ENCODE results near the gene SMAD1. TPM values are rescaled to one million over a fixed set of nuclear protein-coding genes. Genes with fewer than 3 reads are reported as not detected.

SMAD1 gene
- total and polyA plus RNA-seq, 2 of the 4 experiments (the other 2 are of a cell fraction) = 11.6 to 17.6 TPM

GRCh38 chr4:145481942-145482208 is 222 bp downstream of the SMAD1 start:
- WGBS, 2 experiments (ENCODE audit: extremely low coverage in 2 of 2, insufficient read length in 1 of 2) = 0% methylated on average over 4 of the region's 42 CpGs; no CpG with 5 or more reads in 1 of the 2 experiments
- no peak overlapping the region for H4K5ac ChIP-seq (ENCODE audit: low read depth, low read length)
- no peaks in the 10 kb centered on the region for H3K9me1 ChIP-seq (ENCODE audit: insufficient read depth, low read length)
- ChIA-PET CTCF (no interaction called here), POLR2A (ENCODE audit: unreplicated experiment) (no interaction called here)
- dilution Hi-C loops (cut with HindIII; ENCODE audit: low sequenced_read_pairs, unreplicated experiment) (no loop called here), intact Hi-C loops (cut with micrococcal nuclease) (loop anchor here (2.0 to 10.0 kb wide), 7 partner anchors 75 to 457 kb away; partner anchors contain the start of genes ABCE1, ANAPC10, MMAA and OTUD4), in situ Hi-C loops (cut with MboI; ENCODE audit: low sequenced_read_pairs) (loop anchor here (10.0 kb wide), 1 partner anchor 123 kb away; no protein-coding TSS in a partner anchor)
- H3K23ac ChIP-seq (ENCODE audit: low read depth, low read length) = no peak overlapping the region
- no peak overlapping the region for H4K8ac ChIP-seq (ENCODE audit: low read depth in 2 of 2, low read length in 2 of 2)
- H3K4me3 ChIP-seq (ENCODE audit: insufficient read depth, low read depth, low read length) = peak overlapping the region; percentile 56
- H4K20me1 ChIP-seq (ENCODE audit: insufficient read depth, low read length) = peaks cover 9% of the 10 kb centered on the region; the same call in 1 of the 2 replicates
- H2AK5ac ChIP-seq (ENCODE audit: low read depth, low read length) = no peak overlapping the region
- peak overlapping the region; percentile 68 for H2AK9ac ChIP-seq (replicated peaks; ENCODE audit: low read depth, low read length, poor library complexity)
- no peak for DNase-seq
- no peak for ATAC-seq (ENCODE audit: low read depth)
- H3K4ac ChIP-seq (ENCODE audit: low read depth, low read length) = no peak overlapping the region
- H4K91ac ChIP-seq (ENCODE audit: insufficient read depth, low read depth, low read length) = no peak overlapping the region
- H3K27me3 ChIP-seq (ENCODE audit: control insufficient read depth, insufficient read depth, low read length) = no peaks in the 10 kb centered on the region
- no peak overlapping the region for H2BK120ac ChIP-seq (ENCODE audit: low read depth, low read length)
- no TSS peak for BruUV-seq (replicated peaks)
- H3K9ac ChIP-seq (ENCODE audit: low read depth, low read length) = peak overlapping the region; percentile 90
- H2BK5ac ChIP-seq (ENCODE audit: low read depth, low read length, poor library complexity, severe bottlenecking) = peak overlapping the region; percentile 73
- H3K27ac ChIP-seq (ENCODE audit: insufficient read depth, low read length) = peak overlapping the region; percentile 83
- H2BK15ac ChIP-seq (ENCODE audit: low read depth, low read length) = no peak overlapping the region
- H2AFZ ChIP-seq (replicated peaks; ENCODE audit: low read length, poor library complexity) = peak overlapping the region; percentile 83
- H3K79me1 ChIP-seq (ENCODE audit: low read depth in 1 of 2, low read length in 2 of 2) = peaks cover 13 to 20% of the 10 kb centered on the region in 2 experiments; a peak in 3 of 4 replicates
- no peak overlapping the region for H3K56ac ChIP-seq (ENCODE audit: extremely low read depth, insufficient read depth, low read length)
- H3K18ac ChIP-seq (ENCODE audit: low read depth, low read length) = no peak overlapping the region
- no peak overlapping the region for H2BK20ac ChIP-seq (ENCODE audit: low read depth, low read length)
- no peak overlapping the region for H3K4me2 ChIP-seq (ENCODE audit: low read depth, low read length)
- H3K36me3 ChIP-seq (ENCODE audit: control insufficient read depth, insufficient read depth, low read length) = no peaks in the 10 kb centered on the region
- TF ChIP-seq POLR2A (IDR thresholded peaks at IDR 0.05; ENCODE audit: low read depth, low read length) (no peak), CTCF (conservative IDR thresholded peaks at IDR 0.05; ENCODE audit: low read depth, low read length) (no peak), RCOR1 (IDR thresholded peaks at IDR 0.05; ENCODE audit: insufficient replicate concordance, low read length) (no peak), BHLHE40 (IDR thresholded peaks at IDR 0.05; ENCODE audit: low read depth, low read length) (no peak), USF2 (IDR thresholded peaks at IDR 0.05; ENCODE audit: low read depth, low read length) (no peak), CEBPB (IDR thresholded peaks at IDR 0.05; ENCODE audit: low read depth, low read length) (no peak), RFX5 (IDR thresholded peaks at IDR 0.05; ENCODE audit: low read depth, low read length) (no peak), MAFK (IDR thresholded peaks at IDR 0.05; ENCODE audit: low read depth, low read length) (no peak), SMC3 (IDR thresholded peaks at IDR 0.05; ENCODE audit: low read depth, low read length) (no peak), MXI1 (IDR thresholded peaks at IDR 0.05; ENCODE audit: borderline replicate concordance, low read depth, low read length) (no peak), FOS (IDR thresholded peaks at IDR 0.05; ENCODE audit: low read depth, low read length) (no peak), RAD21 (IDR thresholded peaks at IDR 0.05; ENCODE audit: low read length) (no peak), NFE2L2 (IDR thresholded peaks at IDR 0.05; ENCODE audit: low read depth, low read length) (no peak), CHD1 (IDR thresholded peaks at IDR 0.05; ENCODE audit: low read depth, low read length) (no peak), MAZ (IDR thresholded peaks at IDR 0.05; ENCODE audit: borderline replicate concordance, low read depth, low read length) (no peak), ELK1 (IDR thresholded peaks at IDR 0.05; ENCODE audit: borderline replicate concordance, low read depth, low read length) (no peak)
- no peaks in the 10 kb centered on the region for H3K9me3 ChIP-seq (ENCODE audit: control insufficient read depth, insufficient read depth, low read length)
- H3K4me1 ChIP-seq (ENCODE audit: control insufficient read depth, insufficient read depth, low read length) = peaks cover 2% of the 10 kb centered on the region; the same call in 1 of the 2 replicates
- H3K14ac ChIP-seq (replicated peaks; ENCODE audit: low read depth, low read length) = 0 out of 2 replicates have a peak overlapping the region, but pooled peaks have one; percentile 37
